Fibroblast of gingiva (primary cell): ENCODE data around the gene SENP6.
"Not testable (repeated sequence)": the region's sequence is repeated elsewhere in the genome, so short reads cannot be mapped to it uniquely, and the experiment has no call there.

Experiments used
- DNase-seq: peaks from one replicate; pipeline ENCODE4 v3.0.0-alpha.2; 2011; ENCODE audit warnings: low read depth

Gene SENP6

DNA sequence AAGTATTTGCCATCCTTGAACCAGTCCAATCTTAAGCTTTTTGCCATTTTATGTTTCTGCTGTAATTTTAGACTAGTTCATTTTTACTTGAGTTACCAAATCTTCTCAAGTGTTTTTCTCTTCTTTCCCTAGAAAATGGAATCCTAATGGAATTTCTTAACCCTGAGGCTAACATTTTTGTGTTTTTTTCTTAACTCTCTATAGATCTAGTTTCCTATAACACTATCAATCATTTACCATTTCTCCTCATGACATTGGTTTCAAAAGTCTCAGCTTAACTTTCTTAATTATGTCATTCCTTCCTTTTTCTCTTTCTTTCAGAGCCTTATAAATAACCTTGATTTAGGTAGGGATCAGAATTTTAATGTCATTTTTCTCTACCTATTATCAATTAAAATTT lies 54.8 kb downstream of the SENP6 start:
- no peak for DNase-seq

DNA sequence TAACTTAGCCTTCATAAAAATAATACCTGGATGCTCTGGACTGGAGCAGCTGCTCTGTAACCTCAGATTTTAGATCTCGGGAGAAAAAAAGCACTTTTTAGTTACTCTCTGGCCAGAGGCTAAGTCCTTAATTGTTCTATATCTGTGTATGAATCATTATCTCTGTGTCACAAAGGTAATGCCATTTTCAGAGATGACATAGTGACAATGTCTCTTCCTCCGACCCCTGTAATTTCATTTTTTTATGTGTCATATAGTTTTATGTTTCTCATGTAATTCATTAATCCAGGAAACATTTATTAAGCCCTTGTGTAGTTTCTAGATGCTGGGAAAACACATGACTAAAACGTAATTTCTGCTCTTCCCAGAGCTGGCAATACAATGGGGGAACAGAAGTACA lies 55.6 kb downstream of the SENP6 start:
- no peak for DNase-seq

DNA sequence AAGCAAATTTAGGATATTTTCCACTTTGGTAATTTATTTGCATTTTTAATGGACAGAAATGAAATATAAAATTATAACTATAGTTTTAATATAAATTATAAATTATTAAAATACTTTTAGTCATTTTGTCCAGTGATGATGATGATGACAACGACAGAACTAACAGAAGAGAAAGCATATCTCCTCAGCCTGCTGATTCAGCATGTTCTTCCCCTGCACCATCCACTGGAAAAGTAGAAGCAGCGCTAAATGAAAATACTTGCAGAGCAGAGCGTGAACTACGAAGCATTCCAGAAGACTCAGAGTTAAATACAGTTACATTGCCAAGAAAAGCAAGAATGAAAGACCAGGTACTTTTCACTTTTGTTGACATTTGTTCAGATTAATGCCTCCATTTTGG lies 64.9 kb downstream of the SENP6 start:
- DNase-seq: no peak

DNA sequence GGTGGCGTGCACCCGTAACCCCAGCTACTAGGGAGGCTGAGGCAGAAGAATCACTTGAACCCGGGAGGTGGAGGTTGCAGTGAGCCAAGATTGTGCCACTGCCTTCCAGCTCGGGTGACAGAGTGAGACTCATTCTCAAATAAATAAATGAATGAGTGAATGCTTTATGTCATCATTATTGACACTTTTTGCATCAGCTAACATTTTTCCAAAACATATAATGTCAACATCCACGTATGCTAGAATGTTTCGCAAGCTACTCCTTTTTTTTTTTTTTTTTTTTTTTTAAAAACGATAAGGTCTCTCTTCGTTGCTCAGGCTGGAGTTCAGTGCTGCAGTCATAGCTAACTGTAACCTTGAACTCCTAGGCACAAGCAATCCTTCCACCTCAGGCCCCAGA lies 72.2 kb downstream of the SENP6 start:
- DNase-seq: peak; percentile 33

DNA sequence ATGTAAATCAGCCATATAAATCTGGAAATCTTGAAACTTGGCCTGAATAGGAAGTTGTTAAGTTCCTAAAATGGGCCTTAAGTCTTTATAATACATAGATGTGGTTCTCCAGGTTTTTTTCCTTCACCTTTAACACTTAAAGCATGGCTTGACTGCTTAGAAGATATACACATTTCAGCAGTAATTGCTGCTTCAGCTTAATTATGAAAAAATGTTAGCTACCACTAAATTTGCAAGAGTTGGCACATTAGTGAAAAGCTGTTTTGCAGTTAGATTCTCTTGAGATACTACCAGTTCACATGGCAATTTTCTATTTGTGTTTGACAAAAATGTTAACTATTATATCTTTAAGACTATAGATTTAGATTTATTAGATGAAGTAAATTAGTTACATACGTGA lies 74.7 kb downstream of the SENP6 start:
- no peak for DNase-seq

DNA sequence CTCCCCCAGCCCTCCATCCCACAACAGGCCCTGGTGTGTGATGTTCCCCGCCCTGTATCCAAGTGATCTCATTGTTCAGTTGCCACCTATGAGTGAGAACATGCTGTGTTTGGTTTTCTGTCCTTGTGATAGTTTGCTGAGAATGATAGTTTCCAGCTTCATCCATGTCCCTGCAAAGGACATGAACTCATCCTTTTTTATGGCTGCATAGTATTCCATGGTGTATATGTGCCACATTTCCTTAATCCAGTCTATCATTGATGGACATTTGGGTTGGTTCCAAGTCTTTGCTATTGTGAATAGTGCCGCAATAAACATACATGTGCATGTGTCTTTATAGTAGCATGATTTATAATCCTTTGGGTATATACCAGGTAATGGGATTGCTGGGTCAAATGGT lies 80.9 kb downstream of the SENP6 start:
- DNase-seq: not testable (repeated sequence)

DNA sequence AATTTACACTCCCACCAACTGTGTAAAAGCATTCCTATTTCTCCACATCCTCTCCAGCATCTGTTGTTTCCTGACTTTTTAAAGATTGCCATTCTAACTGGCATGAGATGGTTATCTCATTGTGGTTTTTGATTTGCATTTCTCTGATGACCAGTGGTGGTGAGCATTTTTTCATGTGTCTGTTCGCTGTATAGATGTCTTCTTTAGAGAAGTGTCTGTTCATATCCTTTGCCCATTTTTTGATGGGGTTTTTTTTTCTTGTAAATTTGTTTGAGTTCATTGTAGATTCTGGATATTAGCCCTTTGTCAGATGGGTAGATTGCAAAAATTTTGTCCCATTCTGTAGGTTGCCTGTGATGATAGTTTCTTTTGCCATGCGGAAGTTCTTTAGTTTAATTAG lies 81.3 kb downstream of the SENP6 start:
- DNase-seq: not testable (repeated sequence)

DNA sequence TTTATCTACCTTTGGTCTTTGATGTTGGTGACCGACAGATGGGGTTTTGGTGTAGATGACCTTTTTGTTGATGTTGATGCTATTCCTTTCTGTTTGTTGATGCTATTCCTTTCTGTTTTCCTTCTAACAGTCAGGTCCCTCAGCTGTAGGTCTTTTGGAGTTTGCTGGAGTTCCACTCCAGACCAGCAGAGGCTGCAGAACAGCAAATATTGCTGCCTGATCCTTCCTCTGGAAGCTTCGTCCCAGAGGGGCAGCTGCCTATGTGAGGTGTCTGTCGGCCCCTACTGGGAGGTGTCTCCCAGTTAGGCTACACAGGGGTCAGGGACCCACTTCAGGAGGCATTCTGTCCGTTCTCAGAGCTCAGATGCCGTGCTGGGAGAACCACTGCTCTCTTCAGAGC lies 85.9 kb downstream of the SENP6 start:
- not testable (repeated sequence) for DNase-seq

DNA sequence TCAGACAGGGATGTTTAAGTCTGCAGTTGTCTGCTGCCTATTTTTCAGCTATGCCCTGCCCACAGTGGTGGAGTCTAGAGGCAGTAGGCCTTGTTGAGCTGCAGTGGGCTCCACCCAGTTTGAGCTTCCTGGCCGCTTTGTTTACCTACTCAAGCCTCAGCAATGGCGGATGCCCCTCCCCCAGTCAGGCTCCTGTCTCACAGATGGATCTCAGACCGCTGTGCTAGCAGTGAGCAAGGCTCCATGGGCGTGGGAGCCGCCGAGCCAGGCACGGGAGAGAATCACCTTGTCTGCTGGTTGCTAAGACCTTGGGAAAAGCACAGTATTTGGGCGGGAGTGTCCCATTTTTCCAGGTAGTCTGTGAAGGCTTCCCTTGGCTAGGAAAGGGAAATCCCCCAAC lies 86.3 kb downstream of the SENP6 start:
- DNase-seq: not testable (repeated sequence)

DNA sequence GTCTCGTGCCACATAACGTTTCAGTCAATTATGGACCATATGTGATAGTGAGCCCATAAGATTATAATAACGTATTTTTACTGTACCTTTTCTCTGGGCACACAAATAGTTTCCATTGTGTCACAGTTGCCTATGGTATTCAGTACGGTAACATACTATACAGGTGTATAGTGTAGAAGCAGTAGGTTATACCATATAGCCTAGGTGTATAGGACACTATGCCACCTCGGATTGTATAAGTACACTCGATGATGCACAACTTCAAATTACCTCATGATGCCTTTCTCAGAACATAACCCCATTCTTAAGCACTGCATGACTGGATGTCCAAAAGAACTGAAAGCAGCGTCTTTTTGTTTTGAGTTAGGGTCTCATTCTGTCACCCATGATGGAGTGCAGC lies 87.9 kb downstream of the SENP6 start:
- DNase-seq: no peak

DNA sequence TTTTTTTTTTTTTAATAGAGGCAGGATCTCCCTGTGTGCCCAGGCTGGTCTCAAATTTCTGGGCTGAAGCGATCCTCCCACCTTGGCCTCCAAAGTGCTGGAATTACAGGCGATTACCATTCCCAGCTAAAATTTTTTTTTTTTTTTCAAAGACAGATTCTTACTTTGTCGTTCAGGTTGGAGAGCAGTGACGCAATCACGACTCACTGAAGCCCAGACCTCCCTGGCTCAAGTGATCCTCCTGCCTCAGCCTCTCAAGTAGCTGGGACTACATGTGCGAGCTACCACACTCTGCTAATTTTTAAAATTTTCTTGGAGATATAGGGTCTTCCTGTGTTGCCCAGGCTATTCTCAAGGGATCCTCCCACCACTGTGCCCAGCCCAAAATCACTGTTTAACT lies 89.3 kb downstream of the SENP6 start:
- DNase-seq: no peak

DNA sequence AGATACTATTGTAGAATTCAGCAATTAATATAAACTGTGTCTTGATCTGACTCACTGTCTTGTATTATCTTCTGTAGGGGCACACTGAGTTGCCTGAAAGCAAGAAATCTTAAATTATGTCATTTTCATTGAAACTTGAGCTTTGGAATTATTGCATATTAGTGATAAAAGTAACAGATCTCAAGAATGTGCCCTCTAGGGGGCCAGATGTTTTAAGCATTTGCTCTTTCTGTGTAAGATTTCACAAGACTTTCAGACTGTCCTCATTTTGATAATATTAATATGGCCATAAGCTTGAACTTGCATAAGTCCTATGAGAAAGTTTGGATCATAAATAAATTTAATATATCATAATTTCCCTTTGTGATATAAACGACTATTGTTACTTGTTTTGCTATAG lies 91.9 kb downstream of the SENP6 start:
- DNase-seq: peak; percentile 73

DNA sequence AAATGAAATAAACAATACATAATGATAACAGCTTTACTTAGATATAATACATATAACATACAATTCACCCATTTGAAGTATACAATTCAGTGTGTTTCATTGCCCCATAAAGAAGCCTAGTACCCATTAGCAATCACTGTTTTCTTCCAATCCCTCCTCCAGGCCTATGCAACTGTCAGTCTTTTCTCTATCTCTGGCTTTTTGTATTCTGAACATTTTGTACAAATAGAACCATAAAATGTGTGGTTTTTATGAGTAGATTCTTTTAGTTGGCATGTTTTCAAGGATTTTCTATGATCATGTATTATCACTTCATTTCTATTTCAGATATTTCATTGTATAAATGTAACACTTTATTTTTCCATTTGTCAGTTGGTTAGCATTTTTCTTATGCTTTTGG lies 92.7 kb downstream of the SENP6 start:
- no peak for DNase-seq

DNA sequence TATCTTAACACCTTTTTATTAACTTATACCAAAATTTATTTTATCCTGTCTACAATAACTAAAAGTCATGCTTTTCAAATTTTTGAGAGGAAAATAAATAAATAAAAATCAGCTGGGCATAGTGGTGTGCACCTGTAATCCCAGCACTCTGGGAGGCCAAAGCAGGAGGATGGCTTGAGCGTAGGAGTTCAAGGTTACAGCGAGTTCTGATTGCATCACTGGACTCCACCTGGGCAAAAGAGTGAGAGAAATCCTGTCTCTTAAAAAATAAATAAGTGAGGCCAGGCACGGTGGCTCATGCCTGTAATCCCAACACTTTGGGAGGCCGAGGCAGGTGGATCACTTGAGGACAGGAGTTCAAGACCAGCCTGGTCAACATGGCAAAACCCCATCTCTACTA lies 106.7 kb downstream of the SENP6 start:
- not testable (repeated sequence) for DNase-seq

DNA sequence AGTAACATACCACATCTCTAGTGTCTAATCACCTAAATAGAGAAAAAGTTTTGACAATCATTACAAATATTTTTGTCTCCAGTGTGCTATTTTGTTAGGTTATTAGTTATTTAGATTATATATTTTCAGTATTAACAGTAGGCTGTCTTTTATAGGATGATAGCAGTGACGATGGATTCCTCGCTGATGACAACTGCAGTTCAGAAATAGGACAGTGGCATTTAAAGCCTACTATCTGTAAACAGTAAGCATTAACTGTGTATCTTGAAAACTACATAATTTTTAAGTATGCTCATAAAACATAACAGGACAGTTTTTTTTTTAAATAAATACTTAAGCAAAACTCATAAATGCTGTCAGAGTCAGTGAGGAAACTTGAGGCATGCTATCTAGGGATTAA lies 109.5 kb downstream of the SENP6 start:
- DNase-seq: no peak

DNA sequence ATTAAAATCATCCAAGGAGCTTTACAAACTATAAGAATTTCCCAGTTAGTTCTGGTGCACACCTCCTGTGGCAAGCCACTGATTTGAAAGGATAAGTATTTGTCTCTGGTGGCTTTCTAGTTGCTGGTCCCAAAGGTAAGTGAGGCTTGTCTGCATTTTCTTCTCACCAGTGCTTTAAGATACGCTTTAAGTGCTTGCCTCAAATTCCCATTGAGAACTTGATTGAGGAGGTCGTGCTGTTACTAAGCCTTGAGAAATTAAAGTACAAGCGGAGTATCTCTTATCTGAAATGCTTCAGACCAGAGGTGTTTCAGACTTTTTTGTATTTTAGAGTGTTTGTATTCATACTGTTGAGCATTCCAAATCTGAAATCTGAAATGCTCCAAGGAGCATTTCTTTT lies 117.5 kb downstream of the SENP6 start:
- no peak for DNase-seq

DNA sequence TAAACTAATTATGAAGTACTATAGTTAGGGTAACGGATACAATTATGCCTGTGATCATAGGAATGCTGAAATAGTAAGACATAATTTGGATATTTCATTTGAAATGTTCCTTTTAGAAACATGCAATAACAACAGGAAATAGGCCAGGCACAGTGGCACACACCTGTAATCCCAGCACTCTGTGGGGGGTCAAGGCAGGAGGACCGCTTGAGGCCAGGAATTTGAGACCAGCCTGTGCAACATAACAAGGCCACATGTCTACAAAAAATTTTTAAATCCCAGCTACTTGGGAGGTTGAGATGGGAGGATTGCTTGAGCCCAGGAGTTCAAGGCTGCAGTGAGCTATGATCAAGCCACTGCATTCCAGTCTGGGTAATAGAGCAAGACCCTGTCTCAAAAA lies 121.7 kb downstream of the SENP6 start:
- DNase-seq: no peak

DNA sequence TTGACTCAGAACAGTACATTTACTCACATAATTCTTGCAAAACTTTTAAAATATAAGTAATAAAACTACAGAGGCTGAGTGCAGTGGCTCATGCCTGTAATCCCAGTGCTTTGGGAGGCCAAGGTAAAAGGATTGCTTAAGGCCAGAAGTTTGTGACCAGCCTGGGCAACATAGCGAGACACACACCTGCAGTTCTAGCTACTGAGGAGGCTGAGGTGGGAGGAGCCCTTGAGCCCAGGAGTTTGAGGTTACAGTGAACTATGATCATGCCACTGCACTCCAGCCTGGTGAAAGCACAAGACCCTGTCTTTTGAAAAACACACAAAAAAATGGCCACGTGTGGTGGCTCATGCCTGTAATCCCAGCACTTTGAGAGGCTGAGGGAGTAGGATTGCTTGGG lies 125.5 kb downstream of the SENP6 start:
- no peak for DNase-seq

DNA sequence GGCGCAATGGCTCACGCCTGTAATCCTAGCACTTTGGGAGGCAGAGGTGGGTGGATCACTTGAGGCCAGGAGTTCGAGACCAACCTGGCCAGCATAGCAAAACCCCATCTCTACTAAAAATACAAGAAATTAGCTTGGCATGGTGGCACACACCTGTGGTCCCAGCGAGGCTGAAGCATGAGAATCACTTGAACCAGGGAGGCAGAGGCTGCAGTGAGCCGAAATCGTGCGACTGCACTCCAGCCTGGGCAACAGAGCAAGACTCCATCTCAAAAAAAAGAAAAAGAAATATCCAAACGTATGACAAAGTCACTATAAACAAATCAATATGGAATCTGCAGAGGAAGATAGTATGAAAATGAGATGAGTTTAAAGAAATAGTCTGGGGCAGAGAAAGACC lies 129.3 kb downstream of the SENP6 start:
- DNase-seq: not testable (repeated sequence)

DNA sequence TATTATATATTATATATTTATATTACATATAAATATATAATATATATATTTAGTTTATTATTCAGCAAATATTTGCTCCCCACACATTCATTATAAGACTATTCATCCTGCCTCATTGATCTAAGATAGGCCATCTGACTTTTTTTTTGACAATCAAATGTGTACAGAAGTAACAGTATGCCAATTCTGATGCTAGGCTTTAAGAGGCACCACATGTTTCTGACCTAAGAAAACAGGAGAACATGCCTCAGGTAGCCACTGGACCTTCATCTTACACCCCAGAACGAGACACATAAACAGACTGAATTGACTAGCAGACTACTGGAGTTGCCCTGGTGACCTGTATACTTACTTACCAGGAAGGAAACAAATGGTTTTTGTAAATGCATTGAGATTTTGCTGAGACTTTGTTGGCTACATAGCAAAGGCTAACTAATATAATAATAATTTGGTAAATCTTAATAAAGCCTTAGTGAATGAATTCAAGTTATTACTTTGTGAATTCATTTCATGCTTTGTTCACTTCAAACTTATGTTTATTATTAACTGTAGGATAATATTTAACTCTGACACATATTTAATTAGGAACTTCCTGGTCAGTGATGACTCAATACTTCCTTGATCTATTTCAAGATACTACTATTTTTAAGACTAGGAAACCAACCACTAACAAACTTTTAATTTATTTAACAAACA lies 134.0 kb downstream of the SENP6 start:
- DNase-seq: peak; percentile 12

DNA sequence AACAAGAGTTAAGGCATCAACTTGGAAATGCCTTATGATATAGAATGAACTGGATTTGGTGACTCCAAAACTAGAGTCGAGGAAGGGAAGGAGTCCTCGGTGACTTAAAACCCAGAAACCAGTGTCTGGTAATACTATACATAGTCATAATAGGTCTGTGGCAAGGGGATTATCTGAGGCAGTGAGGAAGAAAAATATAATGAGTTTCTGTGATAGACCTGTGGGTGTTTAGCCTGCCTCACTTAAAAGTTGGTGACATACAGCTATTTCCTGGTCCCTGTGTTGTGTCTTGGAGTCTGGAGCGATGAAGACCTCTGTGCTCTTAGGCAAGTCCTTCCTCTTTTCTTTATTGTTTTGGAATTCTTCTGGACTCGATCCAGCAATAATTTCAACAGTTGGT lies 142.3 kb downstream of the SENP6 start:
- DNase-seq: no peak

DNA sequence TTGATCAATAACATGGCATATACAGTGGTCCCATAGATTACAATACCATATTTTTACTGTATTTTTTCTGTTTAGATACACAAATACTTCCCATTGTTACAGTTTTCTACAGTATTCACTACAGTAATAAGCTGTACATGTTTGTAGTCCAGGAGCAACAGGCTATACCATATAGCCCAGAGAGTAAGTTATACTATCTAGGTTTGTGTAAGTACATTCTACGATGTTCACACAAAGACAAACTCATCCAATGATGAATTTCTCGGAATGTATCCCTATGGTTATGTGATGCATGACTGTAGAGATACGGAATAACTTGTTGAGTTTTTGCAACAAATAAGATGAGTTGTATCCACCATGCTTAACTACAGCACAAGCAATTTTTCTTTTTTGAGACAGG lies 143.7 kb downstream of the SENP6 start:
- no peak for DNase-seq

DNA sequence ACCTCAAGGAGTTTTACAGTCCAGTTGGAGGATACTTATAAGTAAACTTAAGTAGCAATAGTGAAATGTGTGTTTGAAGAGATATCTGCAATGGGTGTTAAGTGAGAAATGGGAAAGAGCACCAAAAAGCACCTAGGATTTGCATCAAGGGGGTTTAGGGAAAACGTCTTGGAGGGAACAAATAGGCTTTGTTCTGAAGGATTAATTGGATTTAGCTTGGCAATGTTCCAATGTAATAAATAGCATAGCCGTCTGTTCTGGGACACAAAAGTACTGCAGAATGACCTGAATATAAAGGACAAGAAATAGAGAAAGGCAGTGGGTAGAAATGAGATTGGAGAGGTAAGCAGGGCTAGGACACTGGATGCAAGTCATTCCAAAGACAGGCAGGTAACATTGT lies 144.5 kb downstream of the SENP6 start:
- no peak for DNase-seq

DNA sequence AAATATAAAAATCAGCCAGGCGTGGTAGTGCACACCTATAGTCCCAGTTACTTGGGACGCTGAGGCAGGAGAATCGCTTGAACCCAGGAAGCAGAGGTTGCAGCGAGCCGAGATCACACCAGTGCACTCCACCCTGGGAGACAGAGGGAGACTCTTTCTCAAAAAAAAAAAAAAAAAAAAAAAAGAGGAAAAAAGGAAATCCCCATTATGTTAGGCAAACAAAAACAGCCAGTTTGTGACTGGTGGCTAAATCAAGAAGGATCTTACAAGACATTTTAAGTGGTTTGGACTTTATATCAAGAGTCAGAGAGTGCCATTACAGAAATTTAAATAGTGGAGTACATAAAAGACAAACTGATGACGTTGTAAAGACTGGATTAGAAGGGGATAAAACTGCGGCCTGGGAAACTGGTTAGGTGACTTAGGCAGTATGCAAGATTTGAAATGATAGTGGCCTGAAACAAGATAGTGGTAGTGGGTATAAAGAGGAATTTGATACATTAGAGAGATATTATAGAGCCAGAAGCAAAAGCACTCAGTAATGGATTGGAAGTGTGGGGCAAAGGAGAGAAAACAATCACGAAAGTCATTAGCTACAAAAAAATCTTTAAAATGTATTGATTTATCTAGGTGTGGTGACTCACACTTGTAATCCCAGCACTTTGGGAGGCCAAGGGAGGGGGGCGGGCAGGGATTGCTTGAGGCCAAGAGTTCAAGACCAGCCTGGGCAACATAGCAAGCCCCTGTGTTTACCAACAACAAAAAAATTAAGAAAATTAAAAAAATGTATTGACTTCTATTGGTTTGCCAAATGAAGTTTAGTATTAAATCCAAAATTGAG lies 145.7 kb downstream of the SENP6 start:
- no peak for DNase-seq
